ENCODE measurements around the gene LIME1.

Gene LIME1

DNA sequence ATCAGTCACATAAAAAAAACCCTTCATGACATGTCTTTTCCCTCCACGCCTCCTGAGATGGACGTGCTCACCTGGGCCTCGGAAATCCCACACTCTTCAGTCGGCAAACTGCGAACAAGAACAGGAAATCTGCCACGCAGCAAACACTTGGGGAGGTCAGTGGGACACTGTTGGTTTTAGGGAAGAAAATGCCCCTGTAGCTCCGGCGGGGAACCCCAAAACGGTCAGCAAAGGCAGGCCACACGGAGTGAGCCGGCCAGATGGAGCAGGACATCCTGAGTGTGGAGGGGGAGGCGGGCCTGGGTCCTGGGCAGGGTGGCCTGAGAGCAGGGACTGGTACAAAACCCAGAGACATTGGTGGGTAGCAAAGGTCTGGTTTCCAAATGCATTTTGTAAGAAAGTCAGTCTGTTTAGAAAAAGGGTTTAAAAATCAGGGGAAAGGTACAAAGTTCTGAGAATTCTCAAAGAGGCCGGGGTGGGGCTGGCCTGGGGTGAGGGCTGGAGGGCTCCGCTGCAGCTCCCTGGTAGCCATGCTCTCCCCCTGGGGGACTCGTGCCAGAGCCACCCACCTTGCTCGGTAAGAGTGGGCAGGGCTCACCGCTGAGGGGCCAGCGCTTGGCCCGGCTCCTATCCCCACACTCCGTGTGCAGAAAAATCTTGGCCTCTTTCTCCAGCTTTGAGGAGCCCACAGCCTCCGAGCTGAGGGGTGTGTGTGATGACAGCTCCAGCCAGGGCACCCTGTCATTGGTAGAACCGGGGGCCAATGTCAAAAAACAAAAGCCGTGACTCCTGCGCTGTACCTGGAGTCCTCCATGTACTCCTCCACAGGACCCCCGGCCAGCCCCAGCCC, 8.3 kb downstream of the LIME1 start:
- Histone ChIP-seq H3K4me3 (ENCODE audit: low read depth in 1 of 5, low read length in 5 of 5) (no peak overlapping the region), H3K27ac (ENCODE audit: low read depth, low read length) (no peak overlapping the region), H3K4me1 (ENCODE audit: control insufficient read depth in 5 of 5, insufficient read depth in 5 of 5, low read length in 5 of 5) (peaks cover 2 to 46% (median 28%) of the 10 kb centered on the region in 5 donors), H3K9ac (ENCODE audit: low read length in 5 of 5) (peak overlapping the region in 1 of 5 donors; percentile 6), H3K27me3 (ENCODE audit: control insufficient read depth in 5 of 5, insufficient read depth in 4 of 5, low read length in 5 of 5) (no peaks in the 10 kb centered on the region), H3K9me3 (ENCODE audit: control insufficient read depth in 5 of 5, low read length in 5 of 5) (no peaks in the 10 kb centered on the region), H3K36me3 (ENCODE audit: control insufficient read depth in 5 of 5, insufficient read depth in 5 of 5, low read length in 5 of 5) (peaks cover 0 to 55% (median 29%) of the 10 kb centered on the region in 5 donors)

- no peak overlapping the region for H3K27ac ChIP-seq (ENCODE audit: low read depth, low read length)
Observed at GRCh38 chr20:63745424-63745805, 9.0 kb downstream of the LIME1 start.

GRCh38 chr20:63745961-63746731, 9.7 kb downstream of the LIME1 start:
- H3K27ac ChIP-seq (ENCODE audit: low read depth, low read length) = no peak overlapping the region
- peaks cover 0 to 58% (median 37%) of the 10 kb centered on the region in 5 donors for H3K36me3 ChIP-seq (ENCODE audit: control insufficient read depth in 5 of 5, insufficient read depth in 5 of 5, low read length in 5 of 5)
- no peaks in the 10 kb centered on the region for H3K9me3 ChIP-seq (ENCODE audit: control insufficient read depth in 5 of 5, low read length in 5 of 5)

More at GRCh38 chr20:63745424-63745805, 9.0 kb downstream of the LIME1 start:
- Histone ChIP-seq H3K9ac (ENCODE audit: low read length in 5 of 5) (no peak overlapping the region), H3K36me3 (ENCODE audit: control insufficient read depth in 5 of 5, insufficient read depth in 5 of 5, low read length in 5 of 5) (peaks cover 0 to 55% (median 32%) of the 10 kb centered on the region in 5 donors), H3K27me3 (ENCODE audit: control insufficient read depth in 5 of 5, insufficient read depth in 4 of 5, low read length in 5 of 5) (no peaks in the 10 kb centered on the region), H3K4me1 (ENCODE audit: control insufficient read depth in 5 of 5, insufficient read depth in 5 of 5, low read length in 5 of 5) (peaks cover 2 to 45% (median 27%) of the 10 kb centered on the region in 5 donors), H3K9me3 (ENCODE audit: control insufficient read depth in 5 of 5, low read length in 5 of 5) (no peaks in the 10 kb centered on the region), H3K4me3 (ENCODE audit: low read depth in 1 of 5, low read length in 5 of 5) (no peak overlapping the region)

GRCh38 chr20:63746751-63747315, 10.4 kb downstream of the LIME1 start:
- no peak overlapping the region for H3K9ac ChIP-seq (ENCODE audit: low read length in 5 of 5)
- H3K4me1 ChIP-seq (ENCODE audit: control insufficient read depth in 5 of 5, insufficient read depth in 5 of 5, low read length in 5 of 5) = peaks cover 2 to 33% (median 13%) of the 10 kb centered on the region in 5 donors
- peaks cover 0 to 58% (median 37%) of the 10 kb centered on the region in 5 donors for H3K36me3 ChIP-seq (ENCODE audit: control insufficient read depth in 5 of 5, insufficient read depth in 5 of 5, low read length in 5 of 5)
- H3K4me3 ChIP-seq (ENCODE audit: low read depth in 1 of 5, low read length in 5 of 5) = no peak overlapping the region
- H3K27ac ChIP-seq (ENCODE audit: low read depth, low read length) = no peak overlapping the region
- no peaks in the 10 kb centered on the region for H3K9me3 ChIP-seq (ENCODE audit: control insufficient read depth in 5 of 5, low read length in 5 of 5)
- H3K27me3 ChIP-seq (ENCODE audit: control insufficient read depth in 5 of 5, insufficient read depth in 4 of 5, low read length in 5 of 5) = no peaks in the 10 kb centered on the region

More at GRCh38 chr20:63745961-63746731, 9.7 kb downstream of the LIME1 start:
- peaks cover 2 to 40% (median 19%) of the 10 kb centered on the region in 5 donors for H3K4me1 ChIP-seq (ENCODE audit: control insufficient read depth in 5 of 5, insufficient read depth in 5 of 5, low read length in 5 of 5)
- H3K9ac ChIP-seq (ENCODE audit: low read length in 5 of 5) = no peak overlapping the region
- no peak overlapping the region for H3K4me3 ChIP-seq (ENCODE audit: low read depth in 1 of 5, low read length in 5 of 5)
- H3K27me3 ChIP-seq (ENCODE audit: control insufficient read depth in 5 of 5, insufficient read depth in 4 of 5, low read length in 5 of 5) = no peaks in the 10 kb centered on the region

DNA sequence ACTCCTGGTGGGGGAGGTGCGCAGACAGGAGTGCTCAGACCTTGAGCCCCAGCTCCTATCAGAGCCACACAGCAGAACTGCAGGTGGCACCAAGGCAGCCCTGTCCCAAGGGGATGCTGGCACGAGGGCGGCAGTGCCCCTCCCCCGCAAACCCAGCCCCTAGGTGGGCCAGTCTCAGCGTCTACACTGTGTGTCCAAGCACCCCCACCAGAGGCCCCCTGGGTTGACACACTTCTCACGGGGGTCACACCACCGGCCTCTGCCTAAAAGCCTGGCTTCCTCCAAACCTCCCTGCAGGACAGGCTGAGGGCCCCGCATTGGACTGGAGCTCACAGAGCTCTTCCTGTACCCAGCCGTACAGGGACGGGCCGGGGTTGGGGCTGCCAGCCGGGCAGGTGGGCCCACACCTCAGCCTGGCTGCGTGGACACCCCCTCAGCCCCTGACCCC, 11.2 kb downstream of the LIME1 start:
- peaks cover 2 to 25% (median 10%) of the 10 kb centered on the region in 5 donors for H3K4me1 ChIP-seq (ENCODE audit: control insufficient read depth in 5 of 5, insufficient read depth in 5 of 5, low read length in 5 of 5)
- H3K4me3 ChIP-seq (ENCODE audit: low read depth in 1 of 5, low read length in 5 of 5) = no peak overlapping the region
- H3K9ac ChIP-seq (ENCODE audit: low read length in 5 of 5) = no peak overlapping the region
- H3K36me3 ChIP-seq (ENCODE audit: control insufficient read depth in 5 of 5, insufficient read depth in 5 of 5, low read length in 5 of 5) = peaks cover 0 to 57% (median 37%) of the 10 kb centered on the region in 5 donors
- no peak overlapping the region for H3K27ac ChIP-seq (ENCODE audit: low read depth, low read length)
- H3K9me3 ChIP-seq (ENCODE audit: control insufficient read depth in 5 of 5, low read length in 5 of 5) = no peaks in the 10 kb centered on the region
- no peaks in the 10 kb centered on the region for H3K27me3 ChIP-seq (ENCODE audit: control insufficient read depth in 5 of 5, insufficient read depth in 4 of 5, low read length in 5 of 5)

DNA sequence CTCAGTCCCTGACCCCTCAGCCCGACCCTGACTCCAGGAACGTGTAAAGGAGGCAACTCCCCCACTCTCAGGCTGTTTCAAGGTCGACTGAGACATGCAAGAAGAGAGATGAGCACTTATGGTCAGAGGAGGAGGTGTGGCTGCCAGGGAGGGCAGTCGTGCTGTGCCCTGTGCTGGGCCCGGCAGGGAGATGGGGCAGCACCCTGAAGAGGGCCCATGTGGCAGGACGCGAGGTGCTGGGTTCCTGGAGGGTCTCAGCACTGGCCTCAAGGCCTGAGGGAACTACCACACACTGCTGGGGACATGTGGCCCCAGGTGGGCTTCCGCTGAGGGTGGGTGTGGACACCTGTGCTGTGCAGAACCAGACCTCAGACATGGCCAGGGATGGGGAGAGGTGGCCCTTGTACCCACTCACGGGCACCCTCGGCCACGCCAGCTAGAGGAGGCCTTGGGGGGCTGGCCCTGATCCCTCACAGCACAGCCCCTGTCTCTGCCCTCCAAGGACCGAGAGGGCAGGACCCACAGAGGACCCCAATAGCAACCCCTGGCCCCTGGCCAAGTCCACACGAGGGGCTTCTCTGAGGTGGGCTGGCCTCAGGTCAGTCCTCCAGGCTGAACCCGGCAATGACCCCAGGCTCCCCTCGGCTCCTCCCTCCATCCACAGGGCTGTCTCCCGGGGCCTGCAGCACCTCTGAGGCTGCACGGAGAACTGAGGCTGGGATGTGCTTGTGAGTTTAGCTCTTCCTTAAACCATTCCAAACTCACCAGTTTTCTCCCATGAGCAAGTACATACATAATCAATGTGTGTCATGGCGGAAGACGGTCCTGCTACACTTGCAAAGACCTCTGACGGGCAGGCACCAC, 11.8 kb downstream of the LIME1 start:
- Histone ChIP-seq H3K9me3 (ENCODE audit: control insufficient read depth in 5 of 5, low read length in 5 of 5) (no peaks in the 10 kb centered on the region), H3K4me3 (ENCODE audit: low read depth in 1 of 5, low read length in 5 of 5) (no peak overlapping the region), H3K36me3 (ENCODE audit: control insufficient read depth in 5 of 5, insufficient read depth in 5 of 5, low read length in 5 of 5) (peaks cover 0 to 57% (median 34%) of the 10 kb centered on the region in 5 donors), H3K27ac (ENCODE audit: low read depth, low read length) (no peak overlapping the region), H3K27me3 (ENCODE audit: control insufficient read depth in 5 of 5, insufficient read depth in 4 of 5, low read length in 5 of 5) (no peaks in the 10 kb centered on the region), H3K9ac (ENCODE audit: low read length in 5 of 5) (no peak overlapping the region), H3K4me1 (ENCODE audit: control insufficient read depth in 5 of 5, insufficient read depth in 5 of 5, low read length in 5 of 5) (peaks cover 2 to 23% (median 10%) of the 10 kb centered on the region in 5 donors)

DNA sequence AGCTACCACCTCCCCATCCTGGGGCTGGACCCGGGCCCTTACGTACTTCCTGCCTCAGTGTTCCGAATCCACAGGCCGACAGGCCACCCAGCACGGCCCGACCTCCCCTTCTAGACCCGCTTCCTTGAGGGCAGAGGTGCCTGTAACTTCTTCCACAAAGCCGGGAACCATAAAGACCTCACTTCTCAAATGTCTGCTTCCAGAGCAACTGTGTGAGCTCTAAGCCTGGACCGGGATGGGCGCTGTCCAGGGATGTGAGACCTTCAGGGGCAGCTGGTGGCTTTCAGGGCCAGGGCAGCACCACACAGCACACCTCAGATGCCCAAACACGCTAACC, 12.4 kb downstream of the LIME1 start:
- no peaks in the 10 kb centered on the region for H3K9me3 ChIP-seq (ENCODE audit: control insufficient read depth in 5 of 5, low read length in 5 of 5)
- no peak overlapping the region for H3K9ac ChIP-seq (ENCODE audit: low read length in 5 of 5)
- no peaks in the 10 kb centered on the region for H3K27me3 ChIP-seq (ENCODE audit: control insufficient read depth in 5 of 5, insufficient read depth in 4 of 5, low read length in 5 of 5)
- no peak overlapping the region for H3K27ac ChIP-seq (ENCODE audit: low read depth, low read length)
- H3K4me3 ChIP-seq (ENCODE audit: low read depth in 1 of 5, low read length in 5 of 5) = no peak overlapping the region
- peaks cover 0 to 52% (median 28%) of the 10 kb centered on the region in 5 donors for H3K36me3 ChIP-seq (ENCODE audit: control insufficient read depth in 5 of 5, insufficient read depth in 5 of 5, low read length in 5 of 5)
- peaks cover 2 to 22% (median 10%) of the 10 kb centered on the region in 5 donors for H3K4me1 ChIP-seq (ENCODE audit: control insufficient read depth in 5 of 5, insufficient read depth in 5 of 5, low read length in 5 of 5)

DNA sequence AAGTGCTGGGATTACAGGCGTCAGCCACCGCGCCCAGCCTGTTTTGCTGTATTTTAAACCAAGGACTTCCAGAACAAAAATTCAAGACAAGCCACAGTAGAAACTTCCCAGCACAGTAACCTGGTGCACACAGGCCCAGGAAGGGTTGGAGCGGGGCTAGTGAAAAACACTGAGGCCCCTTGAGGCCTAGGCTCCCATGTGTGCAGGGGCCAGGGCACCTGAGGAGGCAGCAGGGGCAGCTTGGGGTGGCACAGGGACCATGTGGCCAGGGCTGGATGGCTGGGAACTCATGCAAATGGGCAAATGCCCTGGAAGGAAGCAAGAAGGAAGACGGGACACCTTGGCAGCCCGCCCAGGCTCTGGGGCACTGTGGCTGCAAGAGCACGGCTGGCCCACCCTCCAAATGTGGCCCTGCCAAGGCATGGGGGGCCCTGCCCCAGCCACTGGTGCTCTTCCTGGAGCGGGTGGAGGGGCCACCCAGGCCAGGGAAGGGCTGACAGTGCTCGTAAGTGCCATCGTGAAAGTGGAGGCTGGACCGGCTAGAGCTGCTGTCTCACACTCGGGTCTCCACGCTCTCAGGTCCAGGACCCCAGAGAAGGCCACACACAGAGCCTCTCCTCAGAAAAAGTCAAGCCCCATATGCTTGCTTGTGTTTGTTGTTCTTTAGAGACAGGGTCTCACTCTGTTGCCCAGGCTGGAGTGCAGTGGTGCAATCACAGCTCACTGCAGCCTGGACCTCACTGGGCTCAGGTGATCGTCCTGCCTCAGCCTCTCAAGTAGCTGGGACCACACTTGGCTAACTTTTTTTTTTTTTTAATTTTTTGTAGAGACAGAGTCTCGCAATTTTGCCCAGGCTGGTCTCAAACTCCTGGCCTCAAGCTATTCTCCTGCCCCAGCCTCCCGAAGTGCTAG, 13.4 kb downstream of the LIME1 start:
- peaks cover 0 to 52% (median 24%) of the 10 kb centered on the region in 5 donors for H3K36me3 ChIP-seq (ENCODE audit: control insufficient read depth in 5 of 5, insufficient read depth in 5 of 5, low read length in 5 of 5)
- H3K27me3 ChIP-seq (ENCODE audit: control insufficient read depth in 5 of 5, insufficient read depth in 4 of 5, low read length in 5 of 5) = no peaks in the 10 kb centered on the region
- no peaks in the 10 kb centered on the region for H3K9me3 ChIP-seq (ENCODE audit: control insufficient read depth in 5 of 5, low read length in 5 of 5)
- H3K4me3 ChIP-seq (ENCODE audit: low read depth in 1 of 5, low read length in 5 of 5) = no peak overlapping the region
- no peak overlapping the region for H3K9ac ChIP-seq (ENCODE audit: low read length in 5 of 5)
- H3K27ac ChIP-seq (ENCODE audit: low read depth, low read length) = no peak overlapping the region
- peaks cover 0 to 13% (median 5%) of the 10 kb centered on the region in 5 donors for H3K4me1 ChIP-seq (ENCODE audit: control insufficient read depth in 5 of 5, insufficient read depth in 5 of 5, low read length in 5 of 5)

Data from subcutaneous abdominal adipose tissue (tissue), 5 donors.